ENCODE results near the gene HIVEP2. TPM values are rescaled to one million over a fixed set of nuclear protein-coding genes. Genes with fewer than 3 reads are reported as not detected.

HIVEP2 gene
- total and polyA plus RNA-seq, 4 experiments from 2014 or later = 5.0 to 92.7 (median 56.7) TPM

- Mint-ChIP-seq H3K4me3 (no peak overlapping the region), H3K27me3 (no peaks in the 10 kb centered on the region), H3K27ac (peak overlapping the region in 2 of 7 donors; percentile 35 to 46), H3K36me3 (peaks cover 28 to 47% of the 10 kb centered on the region in 2 donors), H3K9me3 (no peaks in the 10 kb centered on the region), H3K4me1 (peaks cover 39 to 74% (median 54%) of the 10 kb centered on the region in 4 donors)
- Histone ChIP-seq H3K27ac (ENCODE audit: low read depth, low read length) (no peak overlapping the region), H3K4me1 (ENCODE audit: insufficient read depth, low read length) (peaks cover 76% of the 10 kb centered on the region), H3K4me3 (ENCODE audit: low read length in 2 of 2) (no peak overlapping the region), H3K27me3 (ENCODE audit: insufficient read depth, low read length) (no peaks in the 10 kb centered on the region), H3K9me3 (ENCODE audit: control insufficient read depth in 1 of 2, low read length in 2 of 2) (no peaks in the 10 kb centered on the region), H3K36me3 (ENCODE audit: insufficient read depth, low read length) (no peaks in the 10 kb centered on the region)
- no peak for DNase-seq
- POLR2A ChIA-PET (ENCODE audit: partially characterized antibody) = no interaction called here
- intact Hi-C loops (cut with micrococcal nuclease) = no loop called here
- CTCF ChIA-PET (ENCODE audit: partially characterized antibody) = interaction anchor here (1.4 kb wide), 1 partner anchor 8 kb away, joined by 3 read pairs; no protein-coding TSS in a partner anchor
Measured at GRCh38 chr6:142783499-142783898, 161.5 kb downstream of the HIVEP2 start.

- no peak for DNase-seq
- Histone ChIP-seq H3K4me1 (ENCODE audit: insufficient read depth, low read length) (peaks cover 65% of the 10 kb centered on the region), H3K27ac (ENCODE audit: low read depth, low read length) (no peak overlapping the region), H3K4me3 (ENCODE audit: low read length in 2 of 2) (no peak overlapping the region), H3K36me3 (ENCODE audit: insufficient read depth, low read length) (no peaks in the 10 kb centered on the region), H3K9me3 (ENCODE audit: control insufficient read depth in 1 of 2, low read length in 2 of 2) (no peaks in the 10 kb centered on the region), H3K27me3 (ENCODE audit: insufficient read depth, low read length) (no peaks in the 10 kb centered on the region)
- intact Hi-C loops (cut with micrococcal nuclease) = no loop called here
- H3K9me3 Mint-ChIP-seq = no peaks in the 10 kb centered on the region
- CTCF ChIA-PET (ENCODE audit: partially characterized antibody) = no interaction called here
- POLR2A ChIA-PET (ENCODE audit: partially characterized antibody) = interaction anchor here (1.2 kb wide), 1 partner anchor 15 kb away, joined by 5 read pairs; no protein-coding TSS in a partner anchor
- peak overlapping the region in 6 of 7 donors; percentile 20 to 89 (median 50) for H3K27ac Mint-ChIP-seq
- peaks cover 30 to 68% (median 49%) of the 10 kb centered on the region in 4 donors for H3K4me1 Mint-ChIP-seq
- H3K4me3 Mint-ChIP-seq = peak overlapping the region in 5 of 8 donors; percentile 5 to 44 (median 21)
- H3K27me3 Mint-ChIP-seq = no peaks in the 10 kb centered on the region
- H3K36me3 Mint-ChIP-seq = peaks cover 21 to 41% of the 10 kb centered on the region in 2 donors
Measured at GRCh38 chr6:142781129-142781528, 163.8 kb downstream of the HIVEP2 start.

GRCh38 chr6:142773859-142774648 lies 170.9 kb downstream of the HIVEP2 start:
- H3K27ac Mint-ChIP-seq = peak overlapping the region; percentile 74 to 93 (median 87)
- DNase-seq = peak; percentile 45 to 57 (median 50)
- Histone ChIP-seq H3K36me3 (ENCODE audit: insufficient read depth, low read length) (peaks cover 47% of the 10 kb centered on the region), H3K27me3 (ENCODE audit: insufficient read depth, low read length) (no peaks in the 10 kb centered on the region), H3K27ac (ENCODE audit: low read depth, low read length) (peak overlapping the region; percentile 53), H3K9me3 (ENCODE audit: control insufficient read depth in 1 of 2, low read length in 2 of 2) (no peaks in the 10 kb centered on the region), H3K4me1 (ENCODE audit: insufficient read depth, low read length) (peaks cover 38% of the 10 kb centered on the region), H3K4me3 (ENCODE audit: low read length in 2 of 2) (peak overlapping the region in 1 of 2 donors; percentile 32)
- POLR2A ChIA-PET (ENCODE audit: partially characterized antibody) = interaction anchor here (1.0 to 4.8 kb wide), 10 partner anchors 14 to 153 kb away, joined by 3 to 15 read pairs (median 4); no protein-coding TSS in a partner anchor
- peaks cover 38 to 72% (median 54%) of the 10 kb centered on the region in 4 donors for H3K4me1 Mint-ChIP-seq
- H3K9me3 Mint-ChIP-seq = peaks cover 0 to 2% (median 0%) of the 10 kb centered on the region in 8 donors
- H3K27me3 Mint-ChIP-seq = no peaks in the 10 kb centered on the region
- H3K36me3 Mint-ChIP-seq = peaks cover 59 to 64% of the 10 kb centered on the region in 2 donors
- CTCF ChIA-PET (ENCODE audit: partially characterized antibody) = interaction anchor here (1.1 to 1.8 kb wide), 3 partner anchors 12 to 253 kb away, joined by 3 to 5 read pairs (median 3); no protein-coding TSS in a partner anchor
- intact Hi-C loops (cut with micrococcal nuclease) = loop anchor here (1.0 to 5.0 kb wide), 3 partner anchors 8 to 168 kb away; no protein-coding TSS in a partner anchor
- peak overlapping the region; percentile 57 to 88 (median 74) for H3K4me3 Mint-ChIP-seq

DNA sequence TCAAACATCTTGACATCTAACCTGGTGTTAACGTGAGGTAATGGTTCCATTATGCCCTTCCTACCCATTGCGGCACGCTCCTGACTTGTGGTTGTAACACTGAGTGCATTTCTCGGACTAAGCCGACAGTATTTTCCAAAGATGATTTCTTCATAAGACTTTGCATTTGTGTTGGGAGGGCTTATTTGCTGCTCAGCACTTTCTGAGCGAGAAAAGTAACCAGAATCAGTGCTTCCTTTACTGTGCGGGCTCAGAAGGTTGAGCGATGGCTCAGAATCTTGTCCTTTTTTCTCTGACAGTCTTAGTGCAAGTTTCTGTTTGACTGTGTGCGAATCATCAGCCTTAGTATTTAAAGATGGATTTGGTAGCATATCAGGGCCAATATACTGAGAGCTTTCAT lies 171.7 kb downstream of the HIVEP2 start:
- H3K4me3 ChIP-seq (ENCODE audit: low read length in 2 of 2) = peak overlapping the region in 1 of 2 donors; percentile 17
- H3K4me1 ChIP-seq (ENCODE audit: insufficient read depth, low read length) = peaks cover 38% of the 10 kb centered on the region
- H3K9me3 ChIP-seq (ENCODE audit: control insufficient read depth in 1 of 2, low read length in 2 of 2) = no peaks in the 10 kb centered on the region
- peaks cover 62 to 67% of the 10 kb centered on the region in 2 donors for H3K36me3 Mint-ChIP-seq
- H3K4me1 Mint-ChIP-seq = peaks cover 36 to 73% (median 54%) of the 10 kb centered on the region in 4 donors
- intact Hi-C loops (cut with micrococcal nuclease) = loop anchor here (5.0 kb wide), 1 partner anchor 169 kb away; no protein-coding TSS in a partner anchor
- DNase-seq = peak in 2 of 5 donors; percentile 12 to 17
- no peaks in the 10 kb centered on the region for H3K27me3 Mint-ChIP-seq
- no peaks in the 10 kb centered on the region for H3K27me3 ChIP-seq (ENCODE audit: insufficient read depth, low read length)
- H3K27ac Mint-ChIP-seq = peak overlapping the region; percentile 74 to 93 (median 87)
- H3K4me3 Mint-ChIP-seq = peak overlapping the region; percentile 57 to 88 (median 74)
- ChIA-PET POLR2A (ENCODE audit: partially characterized antibody) (interaction anchor here (0.7 to 4.8 kb wide), 9 partner anchors 15 to 175 kb away, joined by 3 to 15 read pairs (median 3); no protein-coding TSS in a partner anchor), CTCF (ENCODE audit: partially characterized antibody) (interaction anchor here (1.0 kb wide), 1 partner anchor 9 kb away, joined by 3 read pairs; no protein-coding TSS in a partner anchor)
- peaks cover 48% of the 10 kb centered on the region for H3K36me3 ChIP-seq (ENCODE audit: insufficient read depth, low read length)
- H3K9me3 Mint-ChIP-seq = peaks cover 0 to 2% (median 0%) of the 10 kb centered on the region in 8 donors
- peak overlapping the region; percentile 53 for H3K27ac ChIP-seq (ENCODE audit: low read depth, low read length)

DNA sequence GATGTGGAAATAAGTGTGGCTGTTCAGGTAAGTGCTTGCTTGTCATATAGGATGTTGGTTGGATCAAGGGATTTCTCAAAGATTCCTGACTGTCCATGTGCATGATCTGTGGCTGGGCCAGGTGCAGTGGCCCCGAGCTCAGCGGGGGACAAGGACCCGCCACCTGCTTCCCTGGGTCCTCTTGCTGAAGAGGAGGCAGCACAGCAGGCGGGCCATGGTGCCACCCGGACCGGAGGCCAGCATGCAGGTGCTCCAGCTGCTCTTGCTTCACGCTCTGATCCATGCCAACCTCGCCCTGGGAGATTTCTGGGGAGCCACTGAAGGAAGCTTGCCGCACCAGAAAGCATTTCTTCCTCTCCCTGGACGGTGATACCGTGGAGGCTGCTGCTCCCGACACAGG lies 173.8 kb downstream of the HIVEP2 start:
- H3K4me1 ChIP-seq (ENCODE audit: insufficient read depth, low read length) = peaks cover 41% of the 10 kb centered on the region
- POLR2A ChIA-PET (ENCODE audit: partially characterized antibody) = no interaction called here
- H3K27ac ChIP-seq (ENCODE audit: low read depth, low read length) = no peak overlapping the region
- Mint-ChIP-seq H3K4me1 (peaks cover 41 to 78% (median 58%) of the 10 kb centered on the region in 4 donors), H3K27me3 (no peaks in the 10 kb centered on the region), H3K27ac (peak overlapping the region; percentile 4 to 84 (median 51)), H3K36me3 (peaks cover 82 to 84% of the 10 kb centered on the region in 2 donors), H3K4me3 (no peak overlapping the region), H3K9me3 (peaks cover 0 to 2% (median 0%) of the 10 kb centered on the region in 8 donors)
- H3K36me3 ChIP-seq (ENCODE audit: insufficient read depth, low read length) = peaks cover 56% of the 10 kb centered on the region
- H3K4me3 ChIP-seq (ENCODE audit: low read length in 2 of 2) = no peak overlapping the region
- intact Hi-C loops (cut with micrococcal nuclease) = loop anchor here (5.0 kb wide), 1 partner anchor 171 kb away; no protein-coding TSS in a partner anchor
- no peak for DNase-seq
- no peaks in the 10 kb centered on the region for H3K9me3 ChIP-seq (ENCODE audit: control insufficient read depth in 1 of 2, low read length in 2 of 2)
- CTCF ChIA-PET (ENCODE audit: partially characterized antibody) = interaction anchor here (1.3 to 1.6 kb wide), 3 partner anchors 22 to 115 kb away, joined by 3 to 5 read pairs (median 3); no protein-coding TSS in a partner anchor
- no peaks in the 10 kb centered on the region for H3K27me3 ChIP-seq (ENCODE audit: insufficient read depth, low read length)

DNA sequence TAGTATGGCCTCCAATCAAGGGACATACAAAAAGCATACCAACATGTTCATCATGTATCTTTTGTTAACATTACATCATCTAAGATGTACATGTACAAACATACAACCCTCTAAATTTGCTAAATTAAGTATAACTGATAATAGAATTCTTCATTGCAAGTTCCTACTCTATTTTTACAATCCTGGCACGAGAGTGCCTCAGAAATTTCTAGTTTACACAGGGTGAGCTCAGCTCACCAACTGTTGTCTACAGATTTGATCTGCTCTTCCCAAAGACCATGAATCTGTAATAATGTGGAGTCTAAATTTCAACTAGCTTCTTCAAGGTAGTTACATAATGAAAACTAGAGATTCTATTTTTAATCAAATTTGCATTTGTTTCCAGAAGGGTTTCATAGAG lies 179.7 kb downstream of the HIVEP2 start:
- Histone ChIP-seq H3K9me3 (ENCODE audit: control insufficient read depth in 1 of 2, low read length in 2 of 2) (no peaks in the 10 kb centered on the region), H3K4me3 (ENCODE audit: low read length in 2 of 2) (no peak overlapping the region), H3K36me3 (ENCODE audit: insufficient read depth, low read length) (peaks cover 46% of the 10 kb centered on the region), H3K27me3 (ENCODE audit: insufficient read depth, low read length) (no peaks in the 10 kb centered on the region), H3K27ac (ENCODE audit: low read depth, low read length) (no peak overlapping the region), H3K4me1 (ENCODE audit: insufficient read depth, low read length) (peaks cover 24% of the 10 kb centered on the region)
- no peak for DNase-seq
- H3K36me3 Mint-ChIP-seq = peaks cover 72 to 85% of the 10 kb centered on the region in 2 donors
- H3K4me1 Mint-ChIP-seq = peaks cover 26 to 66% (median 41%) of the 10 kb centered on the region in 4 donors
- peak overlapping the region in 3 of 7 donors; percentile 26 to 36 (median 27) for H3K27ac Mint-ChIP-seq
- H3K27me3 Mint-ChIP-seq = no peaks in the 10 kb centered on the region
- POLR2A ChIA-PET (ENCODE audit: partially characterized antibody) = no interaction called here
- peaks cover 0 to 2% (median 0%) of the 10 kb centered on the region in 8 donors for H3K9me3 Mint-ChIP-seq
- no peak overlapping the region for H3K4me3 Mint-ChIP-seq
- CTCF ChIA-PET (ENCODE audit: partially characterized antibody) = no interaction called here
- intact Hi-C loops (cut with micrococcal nuclease) = no loop called here

- Histone ChIP-seq H3K27me3 (ENCODE audit: insufficient read depth, low read length) (no peaks in the 10 kb centered on the region), H3K9me3 (ENCODE audit: control insufficient read depth in 1 of 2, low read length in 2 of 2) (no peaks in the 10 kb centered on the region), H3K4me3 (ENCODE audit: low read length in 2 of 2) (no peak overlapping the region), H3K4me1 (ENCODE audit: insufficient read depth, low read length) (peaks cover 24% of the 10 kb centered on the region), H3K27ac (ENCODE audit: low read depth, low read length) (no peak overlapping the region), H3K36me3 (ENCODE audit: insufficient read depth, low read length) (peaks cover 46% of the 10 kb centered on the region)
- no peaks in the 10 kb centered on the region for H3K27me3 Mint-ChIP-seq
- peaks cover 72 to 85% of the 10 kb centered on the region in 2 donors for H3K36me3 Mint-ChIP-seq
- DNase-seq = no peak
- intact Hi-C loops (cut with micrococcal nuclease) = no loop called here
- H3K27ac Mint-ChIP-seq = peak overlapping the region in 3 of 7 donors; percentile 10 to 53 (median 15)
- H3K4me1 Mint-ChIP-seq = peaks cover 27 to 63% (median 39%) of the 10 kb centered on the region in 4 donors
- H3K4me3 Mint-ChIP-seq = no peak overlapping the region
- peaks cover 0 to 2% (median 0%) of the 10 kb centered on the region in 8 donors for H3K9me3 Mint-ChIP-seq
- ChIA-PET CTCF (ENCODE audit: partially characterized antibody) (interaction anchor here (1.3 kb wide), 1 partner anchor 8 kb away, joined by 3 read pairs; no protein-coding TSS in a partner anchor), POLR2A (ENCODE audit: partially characterized antibody) (no interaction called here)
Measured at GRCh38 chr6:142764311-142764710, 180.7 kb downstream of the HIVEP2 start.
